GM19193 (cell line): ENCODE data around the gene S100A8.

Source experiments
- POLR2A ChIP-seq: IDR thresholded peaks from 4 replicates; pipeline ENCODE4 v1.6.1; 2011; ENCODE audit not compliant: insufficient read depth, insufficient read length; ENCODE audit errors: extremely low read depth

S100A8 gene

GRCh38 chr1:153396461-153396860 is 5.6 kb upstream of the S100A8 start:
- TF ChIP-seq POLR2A, result no peak

- TF ChIP-seq POLR2A, result no peak
Observed at GRCh38 chr1:153395776-153396175, 4.9 kb upstream of the S100A8 start.

- no peak for TF ChIP-seq POLR2A
Observed at GRCh38 chr1:153395136-153395685, 4.3 kb upstream of the S100A8 start.

- TF ChIP-seq POLR2A, result no peak
Observed at GRCh38 chr1:153394391-153394790, 3.5 kb upstream of the S100A8 start.

- TF ChIP-seq POLR2A, result no peak
Observed at GRCh38 chr1:153393926-153394325, 3.1 kb upstream of the S100A8 start.

- no peak for TF ChIP-seq POLR2A
Observed at GRCh38 chr1:153392822-153393221, 1.9 kb upstream of the S100A8 start.

- TF ChIP-seq POLR2A, result no peak
Observed at GRCh38 chr1:153392258-153392657, 1.4 kb upstream of the S100A8 start.

- no peak for TF ChIP-seq POLR2A
Observed at GRCh38 chr1:153389973-153390879, 647 bp downstream of the S100A8 start.

- no peak for TF ChIP-seq POLR2A
Observed at GRCh38 chr1:153389401-153389800, 1.5 kb downstream of the S100A8 start.

- TF ChIP-seq POLR2A, result no peak
Observed at GRCh38 chr1:153387785-153388184, 3.1 kb downstream of the S100A8 start.

GRCh38 chr1:153387001-153387400 is 3.9 kb downstream of the S100A8 start:
- TF ChIP-seq POLR2A, result no peak

GRCh38 chr1:153386500-153386901 is 4.4 kb downstream of the S100A8 start:
- no peak for TF ChIP-seq POLR2A

GRCh38 chr1:153384958-153385580 is 5.8 kb downstream of the S100A8 start:
- TF ChIP-seq POLR2A, result no peak

GRCh38 chr1:153380711-153381110 is 10.2 kb downstream of the S100A8 start:
- TF ChIP-seq POLR2A, result no peak

- TF ChIP-seq POLR2A, result no peak
Observed at GRCh38 chr1:153379591-153379990, 11.3 kb downstream of the S100A8 start.

- TF ChIP-seq POLR2A, result no peak
Observed at GRCh38 chr1:153375511-153375910, 15.4 kb downstream of the S100A8 start, which contains the start of gene S100A12. Gene S100A12 (minus strand): TSS chr1:153375621. CDS start chr1:153374592, 1,029 bp downstream.
